Tibial nerve (tissue), 4 donors: ENCODE measurements around the gene SLC25A47.

ENCODE experiments used
- EP300 ChIP-seq, 2 donors: sonication (generic); formaldehyde crosslinking; IDR thresholded peaks; one replicate each; pipeline ENCODE4 v1.6.1; 2017; ENCODE audit warnings: antibody characterized with exemption in 2 of 2, mild to moderate bottlenecking in 1 of 2
- POLR2A ChIP-seq, 2 donors: fragments of 450-650 bp; IDR thresholded peaks; one replicate each; pipeline ENCODE4 v1.6.1; 2017; ENCODE audit warnings: antibody characterized with exemption in 2 of 2, mild to moderate bottlenecking in 2 of 2, moderate library complexity in 2 of 2
- TF ChIP-seq, protein P1 (sequence below), 5 experiments: fragments of 200-600 bp in 3 of 5; fragments of 450-650 bp in 2 of 5; sonication (generic) in 3 of 5; IDR thresholded peaks; one replicate each; pipeline ENCODE4 v1.5.1; 2016 to 2019; ENCODE audit warnings: antibody characterized with exemption in 5 of 5, mild to moderate bottlenecking in 3 of 5, moderate library complexity in 2 of 5

DNA sequence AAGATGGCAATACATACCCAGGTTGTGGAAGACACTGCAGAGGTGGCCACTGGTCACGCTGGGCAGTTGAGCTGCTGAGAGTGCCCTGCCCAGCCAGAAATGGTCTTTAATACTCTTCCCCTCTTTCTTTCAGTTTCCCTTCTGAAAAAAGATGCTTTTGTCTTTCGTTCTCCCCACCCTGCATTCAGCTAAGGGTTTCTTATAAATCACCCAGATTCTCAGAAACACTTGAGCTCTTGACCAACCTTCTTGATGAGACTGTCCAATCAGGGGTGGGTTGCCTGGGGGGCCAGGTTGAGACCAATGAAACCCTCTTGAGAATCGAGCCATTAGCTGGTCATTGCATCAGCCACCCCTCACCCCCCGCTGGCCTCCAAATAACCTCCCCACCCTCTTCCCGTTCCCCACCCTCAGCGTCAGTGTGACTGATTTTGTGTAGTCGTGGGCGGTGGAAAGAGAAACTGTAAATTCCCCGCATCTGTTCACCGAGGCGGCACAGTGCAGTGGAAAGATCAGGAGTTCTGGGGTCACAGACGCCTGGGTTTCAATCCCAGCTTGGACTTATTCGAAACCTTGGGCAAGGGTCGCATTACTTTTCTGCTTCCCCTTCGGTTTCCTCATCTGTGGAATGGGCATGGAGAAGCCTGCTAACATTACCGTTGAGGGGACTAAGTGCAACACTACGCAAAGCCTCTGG is 52.3 kb downstream of the SLC25A47 start:
- TF ChIP-seq EP300 (IDR thresholded peaks at IDR 0.05) (peak in 1 of 2 donors; percentile 15), POLR2A (IDR thresholded peaks at IDR 0.05) (no peak)
- TF ChIP-seq, protein P1, sequence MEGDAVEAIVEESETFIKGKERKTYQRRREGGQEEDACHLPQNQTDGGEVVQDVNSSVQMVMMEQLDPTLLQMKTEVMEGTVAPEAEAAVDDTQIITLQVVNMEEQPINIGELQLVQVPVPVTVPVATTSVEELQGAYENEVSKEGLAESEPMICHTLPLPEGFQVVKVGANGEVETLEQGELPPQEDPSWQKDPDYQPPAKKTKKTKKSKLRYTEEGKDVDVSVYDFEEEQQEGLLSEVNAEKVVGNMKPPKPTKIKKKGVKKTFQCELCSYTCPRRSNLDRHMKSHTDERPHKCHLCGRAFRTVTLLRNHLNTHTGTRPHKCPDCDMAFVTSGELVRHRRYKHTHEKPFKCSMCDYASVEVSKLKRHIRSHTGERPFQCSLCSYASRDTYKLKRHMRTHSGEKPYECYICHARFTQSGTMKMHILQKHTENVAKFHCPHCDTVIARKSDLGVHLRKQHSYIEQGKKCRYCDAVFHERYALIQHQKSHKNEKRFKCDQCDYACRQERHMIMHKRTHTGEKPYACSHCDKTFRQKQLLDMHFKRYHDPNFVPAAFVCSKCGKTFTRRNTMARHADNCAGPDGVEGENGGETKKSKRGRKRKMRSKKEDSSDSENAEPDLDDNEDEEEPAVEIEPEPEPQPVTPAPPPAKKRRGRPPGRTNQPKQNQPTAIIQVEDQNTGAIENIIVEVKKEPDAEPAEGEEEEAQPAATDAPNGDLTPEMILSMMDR (IDR thresholded peaks at IDR 0.05): no peak
